ENCODE measurements around the gene ACAD9.

DNA sequence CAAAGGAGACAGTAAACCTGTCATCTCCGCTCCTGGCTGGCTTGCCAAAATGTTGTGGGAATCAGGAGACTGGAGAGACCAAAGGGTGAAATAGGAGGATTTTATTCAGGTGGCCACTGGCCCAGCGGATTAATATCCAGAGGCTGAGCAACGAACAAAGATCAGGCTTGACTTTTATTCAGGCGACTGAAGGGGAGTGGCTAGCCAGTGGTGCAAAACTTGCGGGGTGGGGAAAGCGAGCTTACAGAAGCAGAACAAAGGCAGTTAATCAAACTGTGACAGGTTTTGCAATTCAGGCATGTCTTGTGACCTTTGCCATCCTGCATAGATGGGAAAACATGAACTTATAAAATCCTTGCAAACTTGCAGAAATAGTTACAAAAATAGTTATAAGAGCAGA lies 19.8 kb upstream of the ACAD9 start:
- TF ChIP-seq, protein P1, sequence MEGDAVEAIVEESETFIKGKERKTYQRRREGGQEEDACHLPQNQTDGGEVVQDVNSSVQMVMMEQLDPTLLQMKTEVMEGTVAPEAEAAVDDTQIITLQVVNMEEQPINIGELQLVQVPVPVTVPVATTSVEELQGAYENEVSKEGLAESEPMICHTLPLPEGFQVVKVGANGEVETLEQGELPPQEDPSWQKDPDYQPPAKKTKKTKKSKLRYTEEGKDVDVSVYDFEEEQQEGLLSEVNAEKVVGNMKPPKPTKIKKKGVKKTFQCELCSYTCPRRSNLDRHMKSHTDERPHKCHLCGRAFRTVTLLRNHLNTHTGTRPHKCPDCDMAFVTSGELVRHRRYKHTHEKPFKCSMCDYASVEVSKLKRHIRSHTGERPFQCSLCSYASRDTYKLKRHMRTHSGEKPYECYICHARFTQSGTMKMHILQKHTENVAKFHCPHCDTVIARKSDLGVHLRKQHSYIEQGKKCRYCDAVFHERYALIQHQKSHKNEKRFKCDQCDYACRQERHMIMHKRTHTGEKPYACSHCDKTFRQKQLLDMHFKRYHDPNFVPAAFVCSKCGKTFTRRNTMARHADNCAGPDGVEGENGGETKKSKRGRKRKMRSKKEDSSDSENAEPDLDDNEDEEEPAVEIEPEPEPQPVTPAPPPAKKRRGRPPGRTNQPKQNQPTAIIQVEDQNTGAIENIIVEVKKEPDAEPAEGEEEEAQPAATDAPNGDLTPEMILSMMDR (conservative IDR thresholded peaks at IDR 0.05 in 1 of 2, IDR thresholded peaks at IDR 0.05 in 1 of 2; ENCODE audit: low read depth in 1 of 2, low read length in 2 of 2), result no peak
- TF ChIP-seq EZH2 (IDR thresholded peaks at IDR 0.05; ENCODE audit: low read length, missing control alignments), result no peak
